GM13977 (cell line): ENCODE data around the gene EXO5.
"Not testable (repeated sequence)": the region's sequence is repeated elsewhere in the genome, so short reads cannot be mapped to it uniquely, and the experiment has no call there.

Source experiments
- DNase-seq: peaks from one replicate; pipeline ENCODE4 v3.0.0; 2012; ENCODE audit warnings: low spot score
- CTCF ChIP-seq: IDR thresholded peaks from 2 replicates; pipeline ENCODE4 v1.5.1; 2012; ENCODE audit warnings: mild to moderate bottlenecking, control low read depth; ENCODE audit not compliant: insufficient read depth; ENCODE audit errors: extremely low read depth, missing control alignments
- in situ Hi-C: fragments of 300-500 bp; cut with MboI; formaldehyde crosslinking; loops from one replicate; pipeline ENCODE4 v1.12.0; 2022; ENCODE audit warnings: low sequenced_read_pairs, low pct_unique_long_range_greater_than_20kb, mixed read lengths, inconsistent platforms; ENCODE audit not compliant: unreplicated experiment

Gene EXO5

GRCh38 chr1:40539338-40539737 lies 30.8 kb downstream of the EXO5 start:
- no peak for DNase-seq
- TF ChIP-seq CTCF, result no peak
- in situ Hi-C loops, result no loop called here

GRCh38 chr1:40546957-40547356 lies 38.4 kb downstream of the EXO5 start:
- in situ Hi-C loops, result no loop called here
- TF ChIP-seq CTCF, result no peak
- no peak for DNase-seq

- TF ChIP-seq CTCF, result no peak
- in situ Hi-C loops, result no loop called here
- no peak for DNase-seq
These were observed 44.5 kb downstream of the EXO5 start for GRCh38 chr1:40553017-40553416.

- DNase-seq, in situ Hi-C loops: not testable (repeated sequence)
These were observed 46.2 kb downstream of the EXO5 start for GRCh38 chr1:40554807-40555206.

GRCh38 chr1:40556121-40556520 lies 47.6 kb downstream of the EXO5 start:
- no peak for DNase-seq
- no peak for TF ChIP-seq CTCF
- in situ Hi-C loops, result no loop called here

- in situ Hi-C loops, DNase-seq: not testable (repeated sequence)
These were observed 49.7 kb downstream of the EXO5 start for GRCh38 chr1:40558241-40558640.

GRCh38 chr1:40562185-40562584 lies 53.6 kb downstream of the EXO5 start:
- TF ChIP-seq CTCF, result no peak
- no peak for DNase-seq
- in situ Hi-C loops, result no loop called here

- in situ Hi-C loops, result no loop called here
- TF ChIP-seq CTCF, result no peak
- no peak for DNase-seq
These were observed 54.7 kb downstream of the EXO5 start for GRCh38 chr1:40563266-40563665.
